Right lobe of liver (tissue), 6 donors: ENCODE results near the gene PAFAH2. TPM values are rescaled to one million over a fixed set of nuclear protein-coding genes. Genes with fewer than 3 reads are reported as not detected.

Experiments used
- ATAC-seq, 4 donors: fragments of 200-7000 bp; cut with Tn5 transposase; one replicate each; pipeline ENCODE4 v1.9.1; 2020; ENCODE audit warnings: mild to moderate bottlenecking in 4 of 4, moderate library complexity in 4 of 4
- DNase-seq, 3 donors: peaks; one replicate each; pipeline ENCODE4 v3.0.0-alpha.2; 2020
- H3K27ac ChIP-seq, 3 donors: fragments of 200-600 bp; one replicate each; pipeline ENCODE4 v1.8.0; 2022
- H3K27me3 ChIP-seq, 2 donors: fragments of 200-600 bp; one replicate each; pipeline ENCODE4 v1.8.0; 2022
- H3K36me3 ChIP-seq, 4 donors: fragments of 200-600 bp; sonication (generic) in 1 of 4; one replicate each; pipeline versions ENCODE4 v1.5.1 to v1.8.0; 2017 to 2022; ENCODE audit warnings: control low read depth in 1 of 4
- H3K4me1 ChIP-seq, 4 donors: fragments of 200-600 bp; sonication (generic) in 1 of 4; one replicate each; pipeline versions ENCODE4 v1.5.1 to v1.8.0; 2017 to 2022; ENCODE audit warnings: control low read depth in 1 of 4
- H3K4me3 ChIP-seq, 3 donors: fragments of 200-600 bp; one replicate each; pipeline ENCODE4 v1.8.0; 2022
- H3K9me3 ChIP-seq, 4 donors: fragments of 200-600 bp; sonication (generic) in 1 of 4; one replicate each; pipeline versions ENCODE4 v1.5.1 to v1.8.0; 2017 to 2022; ENCODE audit warnings: control low read depth in 1 of 4
- POLR2A ChIP-seq: fragments of 450-650 bp; IDR thresholded peaks from one replicate; pipeline ENCODE4 v1.6.1; 2017; ENCODE audit warnings: antibody characterized with exemption, mild to moderate bottlenecking
- WGBS: methylation state at CpG from one replicate; pipeline ENCODE4 v1.1.6; 2018; ENCODE audit warnings: low coverage, low lambda C conversion rate; ENCODE audit not compliant: insufficient coverage; ENCODE audit errors: missing lambda C conversion rate; 5-methylcytosine and 5-hydroxymethylcytosine counted together
- intact Hi-C, 2 donors: fragments of 100-400 bp; cut with DNase I; formaldehyde crosslinking; loops; one replicate each; pipeline versions ENCODE4 v1.11.2 to v1.14.1; 2022
- total RNA-seq, 6 experiments: library from RNA; depleted of rRNA in 2 of 6; stranded (reverse); fragments of >200 nt in 2 of 6; fragmentation: NEBNext Ultra II Directional in 3 of 6; extraction: Animal tissue kit (Norgen Biotek cat#: 25700) in 3 of 6; gene quantifications; one replicate each; pipeline versions ENCODE4 v1.1.0 to v1.2.4, GENCODE V29; 2016 to 2023
- TF ChIP-seq, protein P1 (sequence below), 4 donors: fragments of 200-600 bp in 3 of 4; fragments of 450-650 bp in 1 of 4; IDR thresholded peaks; one replicate each; pipeline versions ENCODE4 v1.5.1 to v1.8.0; 2016 to 2022; ENCODE audit warnings: antibody characterized with exemption in 4 of 4, mild to moderate bottlenecking in 2 of 4
- donor health status: DM: no; HTN: yes; CAD: no.
- donor health status: DM: no; HTN: no; CAD: no.
- donor health status: DM: no; HTN: no; CAD: no.
- donor health status: DM: no; HTN: yes; CAD: no.
- donor health status: DM: no; HTN: yes; CAD: no.

The PAFAH2 gene
- total RNA-seq, 6 experiments from 2014 or later: 13.2 to 25.2 (median 18.6) TPM

DNA sequence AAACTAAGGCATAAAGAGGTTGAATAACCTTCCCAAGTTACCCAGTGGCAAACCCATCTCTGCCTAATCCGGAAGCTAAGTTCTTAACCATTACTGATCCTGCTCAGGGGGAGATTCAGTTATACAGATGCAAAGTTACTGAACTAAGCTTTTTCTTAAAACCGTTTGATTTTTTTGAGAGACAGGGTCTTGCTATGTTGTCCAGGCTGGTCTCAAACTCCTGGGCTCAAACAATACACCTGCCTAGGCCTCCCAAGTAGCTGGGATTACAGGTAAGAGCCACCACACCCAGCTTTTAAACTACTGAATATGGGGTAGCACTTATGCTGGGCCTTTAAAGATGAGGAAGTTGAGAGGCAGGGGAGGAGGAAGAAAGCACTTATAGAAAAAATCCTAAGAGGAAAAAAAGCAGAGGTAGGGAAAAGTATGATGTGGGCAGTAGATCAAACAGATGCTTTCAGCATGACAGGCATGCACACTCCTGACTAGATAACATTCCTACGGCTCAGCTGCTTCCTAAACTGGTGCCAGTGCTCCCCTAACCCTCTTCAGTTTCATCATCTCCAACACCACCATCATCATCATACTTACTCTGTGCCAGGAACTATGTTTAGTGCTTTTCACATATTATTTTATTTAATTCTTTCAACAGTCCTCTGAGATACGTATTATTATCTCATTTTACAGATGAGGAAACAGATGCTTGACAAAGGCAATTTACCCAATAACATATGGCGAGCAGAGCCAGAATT is 5.8 kb downstream of the PAFAH2 start:
- Histone ChIP-seq H3K27ac (no peak overlapping the region), H3K9me3 (no peaks in the 10 kb centered on the region), H3K4me1 (peaks cover 0 to 6% (median 2%) of the 10 kb centered on the region in 4 donors), H3K36me3 (peaks cover 0 to 19% (median 0%) of the 10 kb centered on the region in 4 donors), H3K27me3 (no peaks in the 10 kb centered on the region), H3K4me3 (no peak overlapping the region)
- ATAC-seq (no peak), DNase-seq (no peak)
- TF ChIP-seq, protein P1, sequence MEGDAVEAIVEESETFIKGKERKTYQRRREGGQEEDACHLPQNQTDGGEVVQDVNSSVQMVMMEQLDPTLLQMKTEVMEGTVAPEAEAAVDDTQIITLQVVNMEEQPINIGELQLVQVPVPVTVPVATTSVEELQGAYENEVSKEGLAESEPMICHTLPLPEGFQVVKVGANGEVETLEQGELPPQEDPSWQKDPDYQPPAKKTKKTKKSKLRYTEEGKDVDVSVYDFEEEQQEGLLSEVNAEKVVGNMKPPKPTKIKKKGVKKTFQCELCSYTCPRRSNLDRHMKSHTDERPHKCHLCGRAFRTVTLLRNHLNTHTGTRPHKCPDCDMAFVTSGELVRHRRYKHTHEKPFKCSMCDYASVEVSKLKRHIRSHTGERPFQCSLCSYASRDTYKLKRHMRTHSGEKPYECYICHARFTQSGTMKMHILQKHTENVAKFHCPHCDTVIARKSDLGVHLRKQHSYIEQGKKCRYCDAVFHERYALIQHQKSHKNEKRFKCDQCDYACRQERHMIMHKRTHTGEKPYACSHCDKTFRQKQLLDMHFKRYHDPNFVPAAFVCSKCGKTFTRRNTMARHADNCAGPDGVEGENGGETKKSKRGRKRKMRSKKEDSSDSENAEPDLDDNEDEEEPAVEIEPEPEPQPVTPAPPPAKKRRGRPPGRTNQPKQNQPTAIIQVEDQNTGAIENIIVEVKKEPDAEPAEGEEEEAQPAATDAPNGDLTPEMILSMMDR (IDR thresholded peaks at IDR 0.05): no peak
- no peak for TF ChIP-seq POLR2A
- intact Hi-C loops: no loop called here
- WGBS: 77% methylated on average over 5 of the region's 5 CpGs

DNA sequence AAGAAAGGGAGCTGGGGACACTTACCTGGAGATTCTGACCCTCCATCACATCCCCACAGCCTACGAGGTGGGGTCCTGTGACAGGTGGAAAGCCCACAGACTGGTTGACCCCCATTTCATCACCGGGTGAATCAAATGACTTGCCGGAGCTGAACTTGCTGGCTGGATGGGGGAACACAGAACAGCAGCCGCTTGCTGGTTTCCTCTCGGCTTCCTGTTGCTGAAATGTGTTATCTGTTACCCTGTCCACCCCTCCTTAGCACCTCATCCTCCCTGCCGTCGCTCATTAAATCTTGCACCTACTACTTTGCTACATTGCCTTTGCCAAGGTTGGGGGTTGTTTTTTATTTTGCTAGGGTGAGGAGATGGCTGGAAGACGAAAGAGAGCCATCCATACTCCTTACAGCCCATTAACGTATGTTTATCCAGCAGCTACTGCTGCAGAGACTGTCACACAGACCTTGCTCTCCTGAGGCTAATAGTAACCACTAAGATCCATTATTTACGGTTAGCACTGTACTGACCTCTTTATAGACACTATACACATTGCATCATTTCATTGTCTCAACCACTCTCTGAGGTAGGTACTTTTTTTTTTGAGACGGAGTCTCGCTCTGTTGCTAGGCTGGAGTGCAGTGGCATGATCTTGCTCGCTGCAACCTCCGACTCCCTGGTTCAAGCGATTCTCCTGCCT is 7.0 kb downstream of the PAFAH2 start:
- no peak for DNase-seq
- intact Hi-C loops: no loop called here
- ATAC-seq: peak; percentile 44 to 58 (median 48)
- WGBS: 59% methylated on average over 11 of the region's 15 CpGs
- H3K27ac ChIP-seq: no peak overlapping the region
- TF ChIP-seq POLR2A: no peak
- TF ChIP-seq, protein P1 (IDR thresholded peaks at IDR 0.05): no peak
- H3K9me3 ChIP-seq: no peaks in the 10 kb centered on the region
- no peak overlapping the region for H3K4me3 ChIP-seq
- H3K36me3 ChIP-seq: peaks cover 0 to 27% (median 0%) of the 10 kb centered on the region in 4 donors
- no peaks in the 10 kb centered on the region for H3K4me1 ChIP-seq
- H3K27me3 ChIP-seq: no peaks in the 10 kb centered on the region

DNA sequence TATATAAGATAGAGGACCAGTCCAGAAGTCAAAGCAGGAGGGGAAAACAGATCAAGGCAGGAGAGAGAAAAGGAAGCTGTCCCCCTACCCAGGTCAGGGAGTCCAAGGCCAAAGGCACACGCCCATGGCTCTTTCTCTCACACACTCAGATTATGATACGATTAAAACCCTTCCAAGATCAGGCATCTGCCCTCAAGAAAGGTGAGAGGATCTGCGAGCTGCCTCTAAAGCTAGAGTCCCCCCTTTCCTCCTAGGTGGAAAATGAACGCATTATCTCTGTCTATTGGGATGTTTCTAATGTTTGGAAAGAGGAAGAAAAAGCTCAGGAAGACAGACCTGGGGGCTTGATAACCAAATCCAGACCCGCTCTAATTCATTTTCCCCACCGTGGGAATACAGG is 7.6 kb downstream of the PAFAH2 start:
- no peak overlapping the region for H3K4me3 ChIP-seq
- H3K27ac ChIP-seq: no peak overlapping the region

DNA sequence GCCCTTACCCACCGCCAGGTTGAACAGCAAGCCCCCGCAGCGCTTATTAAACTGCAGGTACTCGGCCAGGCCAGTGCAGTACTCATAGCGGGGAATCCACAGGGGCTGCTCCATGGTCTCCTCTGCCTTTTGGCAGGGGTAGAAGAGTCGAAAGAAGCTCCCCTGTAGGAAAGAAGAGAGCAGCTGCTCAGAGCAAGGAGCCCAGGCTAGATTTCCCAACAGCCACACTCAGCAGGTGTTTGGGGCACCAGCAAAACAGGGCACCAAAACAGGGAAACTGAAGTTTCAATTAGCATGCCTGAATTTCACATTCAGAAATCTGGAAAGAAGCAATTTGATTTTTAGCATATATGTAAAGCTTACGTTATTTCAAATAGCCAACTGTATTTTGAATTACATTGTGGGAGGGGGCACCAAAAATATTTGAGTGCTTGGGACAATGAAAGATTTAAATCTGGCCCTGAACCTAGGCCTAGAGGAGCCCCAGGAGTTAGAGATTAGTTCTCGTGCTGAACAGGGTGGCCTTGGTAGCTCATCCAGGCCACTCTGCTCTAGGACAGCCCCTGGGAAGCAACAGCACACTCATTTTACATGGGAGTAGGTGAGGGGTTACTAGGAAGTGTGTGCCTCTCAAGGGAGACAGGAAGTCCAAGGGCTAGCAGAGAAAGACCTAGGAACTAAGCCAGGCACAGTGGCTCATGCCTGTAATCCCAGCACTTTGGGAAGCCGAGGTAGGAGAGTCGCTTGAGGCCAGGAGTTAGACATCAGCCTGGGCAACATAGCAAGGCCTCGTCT is 8.2 kb downstream of the PAFAH2 start:
- intact Hi-C loops: no loop called here
- Histone ChIP-seq H3K9me3 (no peaks in the 10 kb centered on the region), H3K4me3 (no peak overlapping the region), H3K27me3 (no peaks in the 10 kb centered on the region), H3K36me3 (peaks cover 0 to 36% (median 0%) of the 10 kb centered on the region in 4 donors), H3K4me1 (no peaks in the 10 kb centered on the region), H3K27ac (no peak overlapping the region)
- ATAC-seq (peak; percentile 23 to 65 (median 46)), DNase-seq (no peak)
- no peak for TF ChIP-seq POLR2A
- TF ChIP-seq, protein P1 (IDR thresholded peaks at IDR 0.05): no peak
- 93% methylated on average over 3 of the region's 11 CpGs for WGBS

More for the DNA sequence above, 7.6 kb downstream of the PAFAH2 start:
- Histone ChIP-seq H3K9me3 (no peaks in the 10 kb centered on the region), H3K4me1 (no peaks in the 10 kb centered on the region), H3K36me3 (peaks cover 0 to 33% (median 0%) of the 10 kb centered on the region in 4 donors), H3K27me3 (no peaks in the 10 kb centered on the region)
- no peak for ATAC-seq
- 54% methylated on average over 5 of the region's 6 CpGs for WGBS
- no peak for DNase-seq
- intact Hi-C loops: no loop called here
- TF ChIP-seq, protein P1 (IDR thresholded peaks at IDR 0.05): no peak
- no peak for TF ChIP-seq POLR2A
